Vagina (tissue), 2 donors: ENCODE results near the gene SCAMP4.

Experiments
- CTCF ChIP-seq, 3 experiments: fragments of 450-650 bp in 2 of 3; fragments of 200-600 bp in 1 of 3; sonication (generic) in 1 of 3; IDR thresholded peaks; one replicate each; pipeline ENCODE4 v1.5.1; 2017 to 2019; ENCODE audit warnings: antibody characterized with exemption in 3 of 3, mild to moderate bottlenecking in 2 of 3, moderate library complexity in 2 of 3
- POLR2A ChIP-seq, 2 donors: fragments of 450-650 bp; IDR thresholded peaks; one replicate each; pipeline ENCODE4 v1.6.1; 2017; ENCODE audit warnings: antibody characterized with exemption in 2 of 2, mild to moderate bottlenecking in 2 of 2, moderate library complexity in 2 of 2
- POLR2AphosphoS5 ChIP-seq, 2 donors: sonication (generic); formaldehyde crosslinking; IDR thresholded peaks; one replicate each; pipeline ENCODE4 v1.9.0; 2017; ENCODE audit warnings: antibody characterized with exemption in 2 of 2, mild to moderate bottlenecking in 2 of 2, low read depth in 1 of 2; ENCODE audit not compliant: insufficient read depth in 1 of 2

GRCh38 chr19:1909761-1910080 lies 4.5 kb downstream of the SCAMP4 start:
- TF ChIP-seq CTCF (IDR thresholded peaks at IDR 0.05): no peak
- TF ChIP-seq POLR2A (IDR thresholded peaks at IDR 0.05): no peak
- TF ChIP-seq POLR2AphosphoS5 (IDR thresholded peaks at IDR 0.05; ENCODE audit: insufficient read depth in 1 of 2, low read depth in 1 of 2): no peak
